Neural cell (in vitro differentiated cells): ENCODE data around the gene FIBCD1. TPM values are rescaled to one million over a fixed set of nuclear protein-coding genes. Genes with fewer than 3 reads are reported as not detected.

Source experiments
- H2AFZ ChIP-seq: fragments of 200-600, 300-800 bp; sonication (generic), shearing (Covaris generic); 2 replicates; pipeline ENCODE4 v1.6.0; 2014; ENCODE audit warnings: low read depth, mild to moderate bottlenecking, antibody characterized with exemption, low read length, moderate library complexity
- H3F3A ChIP-seq: fragments of 200-600 bp; shearing (Covaris generic); 2 replicates; pipeline ENCODE4 v1.6.1; 2016; ENCODE audit warnings: mild to moderate bottlenecking, moderate library complexity, mixed read lengths, antibody characterized with exemption, low read length; ENCODE audit not compliant: insufficient read depth, poor library complexity, severe bottlenecking
- H3K27ac ChIP-seq: fragments of 200-600, 300-800 bp; sonication (generic), shearing (Covaris generic); 2 replicates; pipeline ENCODE4 v1.5.1; 2014; ENCODE audit warnings: mild to moderate bottlenecking, low read length, moderate library complexity
- H3K27me3 ChIP-seq: fragments of 300-800, 200-600 bp; sonication (generic), shearing (Covaris generic); 2 replicates; pipeline ENCODE4 v1.6.0; 2014; ENCODE audit warnings: mild to moderate bottlenecking, low read depth, low read length, moderate library complexity; ENCODE audit not compliant: insufficient read depth
- H3K36me3 ChIP-seq: fragments of 300-800, 200-600 bp; sonication (generic), shearing (Covaris generic); 2 replicates; pipeline ENCODE4 v1.5.1; 2014; ENCODE audit warnings: mild to moderate bottlenecking, antibody characterized with exemption, low read length, moderate library complexity; ENCODE audit not compliant: insufficient read depth
- H3K4me2 ChIP-seq: fragments of 300-800, 200-600 bp; sonication (generic), shearing (Covaris generic); 2 replicates; pipeline ENCODE4 v1.6.0; 2014; ENCODE audit warnings: mild to moderate bottlenecking, low read length
- H3K4me3 ChIP-seq: fragments of 300-800, 200-600 bp; sonication (generic), shearing (Covaris generic); 2 replicates; pipeline ENCODE4 v1.5.1; 2014; ENCODE audit warnings: mild to moderate bottlenecking, low read length, moderate library complexity
- H3K79me2 ChIP-seq: fragments of 200-600 bp; shearing (Covaris generic); replicated peaks from 2 replicates; pipeline ENCODE4 v1.6.0; 2014; ENCODE audit warnings: mild to moderate bottlenecking, low read length, moderate library complexity; ENCODE audit not compliant: insufficient read depth
- H3K9ac ChIP-seq: fragments of 300-800, 200-600 bp; sonication (generic), shearing (Covaris generic); 2 replicates; pipeline ENCODE4 v1.6.1; 2016; ENCODE audit warnings: mild to moderate bottlenecking, low read length, mixed read lengths
- H3K9me2 ChIP-seq: fragments of 200-600 bp; shearing (Covaris generic); 2 replicates; pipeline ENCODE4 v1.6.1; 2016; ENCODE audit warnings: mild to moderate bottlenecking, low read length, mixed read lengths; ENCODE audit not compliant: insufficient read depth
- H3K9me3 ChIP-seq: fragments of 200-600, 300-800 bp; sonication (generic), shearing (Covaris generic); 2 replicates; pipeline ENCODE4 v1.6.1; 2016; ENCODE audit warnings: mild to moderate bottlenecking, mixed run types, low read length, moderate library complexity, mixed read lengths
- H4K20me1 ChIP-seq: fragments of 200-600 bp; shearing (Covaris generic); 2 replicates; pipeline ENCODE4 v1.6.1; 2016; ENCODE audit warnings: mild to moderate bottlenecking, mixed run types; ENCODE audit not compliant: insufficient read depth
- EP300 ChIP-seq: fragments of 450-650 bp; conservative IDR thresholded peaks from 2 replicates; pipeline ENCODE4 v1.6.1; 2014; ENCODE audit warnings: antibody characterized with exemption, mild to moderate bottlenecking, moderate library complexity; ENCODE audit not compliant: poor library complexity, severe bottlenecking
- EZH2 ChIP-seq: fragments of 200-600, 300-800 bp; shearing (Covaris generic), sonication (generic); IDR thresholded peaks from 2 replicates; pipeline ENCODE4 v1.6.1; 2014; ENCODE audit warnings: antibody characterized with exemption, low read length, borderline replicate concordance, mild to moderate bottlenecking; ENCODE audit not compliant: insufficient read depth, poor library complexity, severe bottlenecking
- MXI1 ChIP-seq: fragments of 450-650 bp; conservative IDR thresholded peaks from 2 replicates; pipeline ENCODE4 v1.6.1; 2014; ENCODE audit warnings: antibody characterized with exemption, mild to moderate bottlenecking; ENCODE audit not compliant: poor library complexity, severe bottlenecking
- POLR2AphosphoS5 ChIP-seq: IDR thresholded peaks from 2 replicates; pipeline ENCODE4 v1.6.1; 2012
- RAD21 ChIP-seq: fragments of 450-650 bp; conservative IDR thresholded peaks from 2 replicates; pipeline ENCODE4 v1.6.1; 2014; ENCODE audit warnings: antibody characterized with exemption, mild to moderate bottlenecking, moderate library complexity
- SMC3 ChIP-seq: fragments of 450-650 bp; conservative IDR thresholded peaks from 2 replicates; pipeline ENCODE4 v1.6.1; 2014; ENCODE audit warnings: antibody characterized with exemption, mild to moderate bottlenecking, moderate library complexity; ENCODE audit not compliant: poor library complexity
- TAF1 ChIP-seq: IDR thresholded peaks from 2 replicates; pipeline ENCODE4 v1.6.1; 2012; ENCODE audit warnings: low read depth
- polyA plus RNA-seq: library from polyadenylated mRNA; depleted of rRNA; stranded (reverse); fragments of >200 nt; gene quantifications from 2 replicates; pipeline ENCODE4 v1.2.3, GENCODE V29; 2014
- TF ChIP-seq, protein P1 (sequence below): IDR thresholded peaks from 2 replicates; pipeline ENCODE4 v1.6.1; 2012; ENCODE audit warnings: borderline replicate concordance
- TF ChIP-seq, protein P2 (sequence below): fragments of 450-650 bp; IDR thresholded peaks from 2 replicates; pipeline ENCODE4 v1.5.1; 2014; ENCODE audit warnings: antibody characterized with exemption, mild to moderate bottlenecking, moderate library complexity; ENCODE audit not compliant: poor library complexity, severe bottlenecking

The FIBCD1 gene
- polyA plus RNA-seq, 1 donor from 2014 or later, result 2.7 TPM

DNA sequence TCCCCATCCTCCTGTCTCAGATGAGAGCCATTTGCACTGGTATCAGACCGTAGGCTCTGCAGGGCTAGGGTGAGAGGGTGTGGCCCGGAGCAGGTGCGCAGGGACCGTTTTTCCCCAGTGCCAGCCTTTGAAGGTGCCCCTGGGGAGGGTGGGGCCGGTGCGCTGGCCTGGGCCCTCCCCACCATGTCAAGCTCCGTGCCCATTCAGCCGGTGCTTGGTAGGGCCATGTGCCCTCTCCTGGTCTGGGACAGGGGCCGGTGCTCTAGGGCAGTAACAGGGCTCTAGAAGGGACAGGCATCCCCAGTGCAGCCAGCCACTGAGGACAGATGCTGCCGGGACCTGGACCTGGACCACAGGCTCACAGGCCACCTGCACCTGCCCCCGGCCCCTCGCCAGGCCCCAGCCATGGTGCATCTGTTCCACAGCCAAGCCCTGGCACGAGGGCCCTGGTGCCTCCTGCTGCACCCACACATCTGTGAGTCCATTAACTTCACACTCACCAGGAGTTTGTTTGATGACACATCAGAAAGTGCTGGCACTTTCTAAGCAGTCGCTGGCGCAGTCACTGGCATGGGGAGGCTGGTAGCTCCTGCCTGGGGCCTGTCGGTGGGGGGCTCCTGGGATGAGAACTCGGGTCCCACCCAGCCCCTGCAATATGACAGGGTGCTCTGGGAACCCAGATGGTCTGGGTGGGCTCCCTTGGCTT is 37.4 kb downstream of the FIBCD1 start:
- no peak overlapping the region for H3K4me3 ChIP-seq
- no peaks in the 10 kb centered on the region for H3K36me3 ChIP-seq
- H4K20me1 ChIP-seq, result no peaks in the 10 kb centered on the region
- H3K27me3 ChIP-seq, result no peaks in the 10 kb centered on the region
- no peak overlapping the region for H3K4me2 ChIP-seq
- no peak overlapping the region for H3K9ac ChIP-seq
- H3K27ac ChIP-seq, result no peak overlapping the region
- no peaks in the 10 kb centered on the region for H3K79me2 ChIP-seq
- no peaks in the 10 kb centered on the region for H3K9me2 ChIP-seq
- TF ChIP-seq EZH2 (no peak), SMC3 (no peak), MXI1 (no peak), TAF1 (no peak), RAD21 (no peak)
- TF ChIP-seq, protein P1, sequence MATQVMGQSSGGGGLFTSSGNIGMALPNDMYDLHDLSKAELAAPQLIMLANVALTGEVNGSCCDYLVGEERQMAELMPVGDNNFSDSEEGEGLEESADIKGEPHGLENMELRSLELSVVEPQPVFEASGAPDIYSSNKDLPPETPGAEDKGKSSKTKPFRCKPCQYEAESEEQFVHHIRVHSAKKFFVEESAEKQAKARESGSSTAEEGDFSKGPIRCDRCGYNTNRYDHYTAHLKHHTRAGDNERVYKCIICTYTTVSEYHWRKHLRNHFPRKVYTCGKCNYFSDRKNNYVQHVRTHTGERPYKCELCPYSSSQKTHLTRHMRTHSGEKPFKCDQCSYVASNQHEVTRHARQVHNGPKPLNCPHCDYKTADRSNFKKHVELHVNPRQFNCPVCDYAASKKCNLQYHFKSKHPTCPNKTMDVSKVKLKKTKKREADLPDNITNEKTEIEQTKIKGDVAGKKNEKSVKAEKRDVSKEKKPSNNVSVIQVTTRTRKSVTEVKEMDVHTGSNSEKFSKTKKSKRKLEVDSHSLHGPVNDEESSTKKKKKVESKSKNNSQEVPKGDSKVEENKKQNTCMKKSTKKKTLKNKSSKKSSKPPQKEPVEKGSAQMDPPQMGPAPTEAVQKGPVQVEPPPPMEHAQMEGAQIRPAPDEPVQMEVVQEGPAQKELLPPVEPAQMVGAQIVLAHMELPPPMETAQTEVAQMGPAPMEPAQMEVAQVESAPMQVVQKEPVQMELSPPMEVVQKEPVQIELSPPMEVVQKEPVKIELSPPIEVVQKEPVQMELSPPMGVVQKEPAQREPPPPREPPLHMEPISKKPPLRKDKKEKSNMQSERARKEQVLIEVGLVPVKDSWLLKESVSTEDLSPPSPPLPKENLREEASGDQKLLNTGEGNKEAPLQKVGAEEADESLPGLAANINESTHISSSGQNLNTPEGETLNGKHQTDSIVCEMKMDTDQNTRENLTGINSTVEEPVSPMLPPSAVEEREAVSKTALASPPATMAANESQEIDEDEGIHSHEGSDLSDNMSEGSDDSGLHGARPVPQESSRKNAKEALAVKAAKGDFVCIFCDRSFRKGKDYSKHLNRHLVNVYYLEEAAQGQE, result no peak
- TF ChIP-seq, protein P2, sequence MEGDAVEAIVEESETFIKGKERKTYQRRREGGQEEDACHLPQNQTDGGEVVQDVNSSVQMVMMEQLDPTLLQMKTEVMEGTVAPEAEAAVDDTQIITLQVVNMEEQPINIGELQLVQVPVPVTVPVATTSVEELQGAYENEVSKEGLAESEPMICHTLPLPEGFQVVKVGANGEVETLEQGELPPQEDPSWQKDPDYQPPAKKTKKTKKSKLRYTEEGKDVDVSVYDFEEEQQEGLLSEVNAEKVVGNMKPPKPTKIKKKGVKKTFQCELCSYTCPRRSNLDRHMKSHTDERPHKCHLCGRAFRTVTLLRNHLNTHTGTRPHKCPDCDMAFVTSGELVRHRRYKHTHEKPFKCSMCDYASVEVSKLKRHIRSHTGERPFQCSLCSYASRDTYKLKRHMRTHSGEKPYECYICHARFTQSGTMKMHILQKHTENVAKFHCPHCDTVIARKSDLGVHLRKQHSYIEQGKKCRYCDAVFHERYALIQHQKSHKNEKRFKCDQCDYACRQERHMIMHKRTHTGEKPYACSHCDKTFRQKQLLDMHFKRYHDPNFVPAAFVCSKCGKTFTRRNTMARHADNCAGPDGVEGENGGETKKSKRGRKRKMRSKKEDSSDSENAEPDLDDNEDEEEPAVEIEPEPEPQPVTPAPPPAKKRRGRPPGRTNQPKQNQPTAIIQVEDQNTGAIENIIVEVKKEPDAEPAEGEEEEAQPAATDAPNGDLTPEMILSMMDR, result no peak
- H2AFZ ChIP-seq, result no peak overlapping the region
- H3F3A ChIP-seq, result no peaks in the 10 kb centered on the region
- no peaks in the 10 kb centered on the region for H3K9me3 ChIP-seq

- Histone ChIP-seq H3K9me2 (no peaks in the 10 kb centered on the region), H3K4me3 (no peak overlapping the region), H3K27me3 (no peaks in the 10 kb centered on the region), H2AFZ (no peak overlapping the region), H3F3A (no peaks in the 10 kb centered on the region), H4K20me1 (no peaks in the 10 kb centered on the region), H3K36me3 (no peaks in the 10 kb centered on the region), H3K4me2 (no peak overlapping the region), H3K79me2 (no peaks in the 10 kb centered on the region), H3K9me3 (no peaks in the 10 kb centered on the region), H3K27ac (no peak overlapping the region), H3K9ac (no peak overlapping the region)
- TF ChIP-seq TAF1 (no peak), SMC3 (no peak), EP300 (no peak), POLR2AphosphoS5 (peak; percentile 16)
- TF ChIP-seq, protein P2, result no peak
- TF ChIP-seq, protein P1, result no peak
Observed at GRCh38 chr9:130900701-130901497, 38.1 kb downstream of the FIBCD1 start.
